Nephron progenitor cell (in vitro differentiated cells): ENCODE results near the gene KDM4F.
"Not testable (repeated sequence)": the region's sequence is repeated elsewhere in the genome, so short reads cannot be mapped to it uniquely, and the experiment has no call there.

Experiments used
- DNase-seq: peaks from one replicate; pipeline ENCODE4 v3.0.0; 2021
- H3K27ac Mint-ChIP-seq: 2 replicates; pipeline ENCODE4 v1.8.0; 2021; ENCODE audit warnings: mild to moderate bottlenecking, moderate library complexity, mixed read lengths
- H3K27me3 Mint-ChIP-seq: 2 replicates; pipeline ENCODE4 v1.8.0; 2021; ENCODE audit warnings: mild to moderate bottlenecking, low read depth, mixed read lengths; ENCODE audit not compliant: poor library complexity
- H3K36me3 Mint-ChIP-seq: 2 replicates; pipeline ENCODE4 v1.8.0; 2021; ENCODE audit warnings: low read depth, mixed read lengths
- H3K4me1 Mint-ChIP-seq: 2 replicates; pipeline ENCODE4 v1.8.0; 2021; ENCODE audit warnings: mixed read lengths
- H3K4me3 Mint-ChIP-seq: 2 replicates; pipeline ENCODE4 v1.8.0; 2021; ENCODE audit warnings: mild to moderate bottlenecking, moderate library complexity, mixed read lengths
- H3K9me3 Mint-ChIP-seq: 2 replicates; pipeline ENCODE4 v1.8.0; 2021; ENCODE audit warnings: mild to moderate bottlenecking, moderate library complexity, mixed read lengths
- CTCF ChIP-seq: fragments of 200-600 bp; sonication (generic); IDR thresholded peaks from 2 replicates; pipeline ENCODE4 v1.5.0; 2021; ENCODE audit warnings: antibody characterized with exemption

The KDM4F gene

GRCh38 chr11:95024958-95025357 lies 24.3 kb upstream of the KDM4F start, which contains the start of gene KDM4E:
Gene KDM4E, plus strand, starts transcription at chr11:95025258. Its CDS starts 300 bp downstream, at chr11:95025558.
- DNase-seq = no peak
- Mint-ChIP-seq H3K4me3 (no peak within 1 kb of the TSS), H3K27ac (no peak within 1 kb of the TSS), H3K36me3 (no peaks in the 10 kb centered on the region), H3K9me3 (no peaks in the 10 kb centered on the region), H3K27me3 (peaks cover 5% of the 10 kb centered on the region), H3K4me1 (no peaks in the 10 kb centered on the region)
- no peak for TF ChIP-seq CTCF

GRCh38 chr11:95025594-95025993 lies 23.6 kb upstream of the KDM4F start:
- not testable (repeated sequence) for H3K36me3 Mint-ChIP-seq, H3K4me1 Mint-ChIP-seq, H3K9me3 Mint-ChIP-seq

GRCh38 chr11:95028357-95028756 lies 20.9 kb upstream of the KDM4F start:
- DNase-seq = no peak
- Mint-ChIP-seq H3K9me3 (no peaks in the 10 kb centered on the region), H3K4me1 (no peaks in the 10 kb centered on the region), H3K4me3 (no peak overlapping the region), H3K27me3 (peaks cover 13% of the 10 kb centered on the region), H3K27ac (no peak overlapping the region), H3K36me3 (no peaks in the 10 kb centered on the region)
- TF ChIP-seq CTCF = no peak

More at GRCh38 chr11:95025594-95025993, 23.6 kb upstream of the KDM4F start:
- not testable (repeated sequence) for H3K4me3 Mint-ChIP-seq, H3K27me3 Mint-ChIP-seq, DNase-seq, H3K27ac Mint-ChIP-seq

GRCh38 chr11:95033051-95033450 lies 16.2 kb upstream of the KDM4F start:
- Mint-ChIP-seq H3K9me3 (peaks cover 2% of the 10 kb centered on the region), H3K36me3 (no peaks in the 10 kb centered on the region), H3K27me3 (peaks cover 8% of the 10 kb centered on the region), H3K4me3 (no peak overlapping the region), H3K4me1 (no peaks in the 10 kb centered on the region), H3K27ac (no peak overlapping the region)
- DNase-seq = no peak
- no peak for TF ChIP-seq CTCF

GRCh38 chr11:95035316-95035715 lies 13.9 kb upstream of the KDM4F start:
- Mint-ChIP-seq H3K4me3 (no peak overlapping the region), H3K27ac (no peak overlapping the region), H3K9me3 (peaks cover 5% of the 10 kb centered on the region), H3K4me1 (no peaks in the 10 kb centered on the region), H3K27me3 (peaks cover 10% of the 10 kb centered on the region), H3K36me3 (no peaks in the 10 kb centered on the region)
- DNase-seq = no peak
- no peak for TF ChIP-seq CTCF

GRCh38 chr11:95037356-95038035 lies 11.7 kb upstream of the KDM4F start:
- DNase-seq, H3K36me3 Mint-ChIP-seq, H3K9me3 Mint-ChIP-seq, H3K4me3 Mint-ChIP-seq, H3K4me1 Mint-ChIP-seq, H3K27ac Mint-ChIP-seq: not testable (repeated sequence)
- peaks cover 11% of the 10 kb centered on the region for H3K27me3 Mint-ChIP-seq

- Mint-ChIP-seq H3K4me3 (no peak overlapping the region), H3K27me3 (peaks cover 25% of the 10 kb centered on the region), H3K27ac (no peak overlapping the region), H3K4me1 (peaks cover 7% of the 10 kb centered on the region), H3K36me3 (no peaks in the 10 kb centered on the region), H3K9me3 (peaks cover 5% of the 10 kb centered on the region)
- DNase-seq = no peak
- no peak for TF ChIP-seq CTCF
These were observed 7.0 kb upstream of the KDM4F start for GRCh38 chr11:95042239-95042638.
